T follicular helper cell (primary cell): ENCODE measurements around the gene POU6F2.

Experiments
- DNase-seq: peaks from one replicate; pipeline ENCODE4 v3.0.0-alpha.2; 2020; ENCODE audit warnings: low read depth

POU6F2 gene

DNA sequence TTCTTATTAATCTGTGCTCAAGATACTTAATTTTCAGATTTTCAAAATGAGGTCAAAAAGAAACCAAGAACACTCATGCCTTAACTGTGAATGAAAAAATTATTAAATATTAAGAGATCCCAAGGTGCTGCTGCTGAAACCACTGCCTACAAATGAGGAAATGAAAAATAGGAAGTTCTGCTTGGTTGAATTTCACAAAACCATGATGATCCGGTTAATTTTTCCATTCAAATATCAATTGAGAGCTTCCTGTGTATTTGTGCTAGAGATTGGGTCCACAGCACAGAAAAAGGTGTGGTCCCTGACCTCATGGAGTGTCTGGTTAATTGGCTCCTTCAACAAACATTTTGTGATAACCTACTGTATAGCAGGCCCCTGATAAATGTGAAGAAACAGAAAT, 455.8 kb downstream of the POU6F2 start:
- DNase-seq = no peak

DNA sequence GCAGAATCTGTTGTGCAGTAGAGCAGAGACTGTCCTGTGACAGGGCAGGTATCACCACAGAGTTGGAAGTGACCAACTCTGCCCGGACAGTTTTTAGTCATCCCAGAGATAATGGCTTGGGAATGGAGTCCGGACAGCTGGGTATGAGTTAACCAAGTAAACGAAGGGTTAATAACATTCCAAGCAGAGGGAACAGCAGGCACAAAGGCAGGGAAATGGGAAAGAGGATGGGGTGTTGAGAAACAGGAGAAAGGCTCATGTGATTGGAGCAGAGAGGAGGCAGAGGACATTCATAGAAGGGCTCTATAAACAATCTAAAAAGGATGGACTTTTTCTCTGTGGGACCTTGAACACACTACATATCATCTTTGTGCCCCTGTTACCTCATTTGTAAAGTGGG, 456.3 kb downstream of the POU6F2 start:
- no peak for DNase-seq

DNA sequence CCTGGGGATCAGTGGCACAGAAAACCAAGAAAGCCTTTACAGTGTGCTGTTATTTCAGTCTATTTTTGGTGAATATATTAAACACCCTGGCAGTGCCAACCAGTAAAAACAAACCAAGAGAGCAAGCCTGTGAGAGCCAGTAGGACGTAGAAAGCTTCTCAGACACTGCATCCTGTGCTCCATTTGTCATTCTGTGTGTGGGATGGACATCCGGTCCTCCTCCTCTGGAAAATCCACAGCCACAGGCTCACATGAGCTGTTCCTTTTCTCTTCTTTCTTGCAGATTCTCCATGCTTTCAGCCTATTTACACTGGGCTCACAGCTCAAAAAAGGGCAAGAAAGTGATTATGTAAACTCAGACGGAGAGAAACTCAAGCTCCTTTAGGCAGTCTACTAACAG, 468.8 kb downstream of the POU6F2 start:
- DNase-seq = no peak

DNA sequence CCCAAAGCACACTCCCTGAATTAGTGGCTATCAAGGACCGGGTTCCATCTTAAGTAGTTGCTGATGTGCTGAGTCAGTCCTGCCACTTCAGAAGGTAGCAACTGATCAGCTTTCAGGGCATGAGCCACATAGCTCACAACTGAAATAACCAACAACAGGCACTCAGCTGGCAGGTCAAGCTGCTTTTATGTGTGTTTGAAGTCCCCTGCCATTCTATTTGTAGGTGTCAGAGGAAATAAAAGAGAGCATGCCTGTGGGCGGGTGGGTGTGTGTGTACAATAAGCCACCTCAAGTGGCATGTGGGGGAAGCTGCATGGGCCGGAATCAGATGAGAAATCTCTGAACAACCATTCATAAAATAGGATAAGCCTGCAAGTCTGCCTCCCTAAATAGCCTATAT, 474.2 kb downstream of the POU6F2 start:
- DNase-seq = no peak

DNA sequence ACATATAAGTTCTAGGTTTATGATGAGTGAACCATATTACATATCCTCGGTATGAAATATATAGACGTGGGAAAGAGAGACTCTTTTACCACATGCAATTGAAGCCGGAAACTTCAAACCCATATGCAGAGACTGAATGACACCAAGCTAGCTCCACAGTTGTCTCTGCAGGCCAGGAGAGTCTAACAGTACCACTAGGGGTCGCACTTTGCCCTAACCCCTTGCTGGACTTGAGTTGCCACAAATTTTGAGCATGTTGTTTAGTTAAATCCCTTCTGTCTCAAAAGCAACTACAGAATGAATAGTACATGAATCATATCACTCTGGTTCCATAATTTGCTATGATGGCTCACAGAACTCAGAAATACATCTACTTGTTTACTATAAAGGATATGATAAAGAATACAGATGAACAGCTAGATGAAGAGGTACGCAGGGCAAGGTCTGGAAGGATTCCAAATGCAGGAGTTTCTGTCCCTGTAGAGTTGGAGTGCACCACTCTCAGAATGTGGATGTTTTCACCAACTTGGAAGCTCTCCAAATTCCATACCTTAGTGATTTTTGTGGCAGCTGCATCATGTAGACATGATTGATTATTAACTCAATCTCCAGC, 476.1 kb downstream of the POU6F2 start:
- DNase-seq = peak; percentile 17

DNA sequence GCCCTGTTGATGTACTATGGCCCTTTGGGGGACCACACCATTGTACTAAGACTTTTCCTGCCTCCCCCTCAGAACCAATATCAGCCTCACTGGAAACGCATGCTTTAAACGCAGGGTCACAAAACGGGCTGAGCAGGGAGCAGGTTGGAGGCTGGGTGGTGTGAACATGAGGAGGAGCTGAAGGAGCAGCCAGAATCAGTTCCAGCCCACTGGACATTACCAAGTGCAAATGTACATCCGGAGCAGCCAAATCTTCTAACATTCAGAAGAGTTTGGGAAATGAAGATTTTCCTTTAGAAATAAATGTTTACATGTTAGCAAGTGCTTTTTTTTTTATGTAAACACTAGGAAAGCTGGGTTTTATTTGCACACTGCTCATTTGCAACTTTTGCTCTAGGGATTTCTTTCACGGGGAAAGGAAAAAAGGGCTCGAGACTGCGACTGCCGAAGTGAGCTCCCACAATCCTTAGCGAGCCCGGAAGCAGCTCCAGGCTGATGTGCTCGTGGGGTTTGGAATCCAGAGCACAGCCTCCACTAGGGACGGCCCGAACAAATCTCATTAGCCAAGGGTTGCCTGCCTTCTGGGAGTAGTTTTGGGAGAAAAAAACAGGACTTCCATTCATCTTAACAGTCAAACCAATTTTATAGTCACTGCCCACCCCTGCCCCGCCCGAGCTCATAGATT, 480.5 kb downstream of the POU6F2 start:
- DNase-seq = no peak

DNA sequence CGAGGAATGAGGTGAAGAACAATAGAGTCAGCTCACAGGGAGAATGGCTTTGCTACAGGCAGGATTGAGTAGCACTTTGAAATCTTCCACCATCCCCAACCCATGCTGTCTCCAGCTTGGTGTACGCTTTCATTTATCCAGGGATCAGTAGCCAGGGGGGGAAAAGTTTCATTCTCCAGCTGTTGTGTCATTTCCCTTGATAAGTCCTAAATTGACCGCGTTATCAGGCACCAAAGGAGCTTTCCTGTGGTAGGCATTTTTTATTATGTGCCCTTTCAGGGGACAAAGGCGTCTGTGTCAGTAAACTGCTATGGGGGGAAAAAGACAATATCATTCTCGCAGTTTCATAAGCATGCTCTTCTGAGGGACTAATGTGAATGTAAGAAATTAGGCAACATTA, 481.9 kb downstream of the POU6F2 start:
- no peak for DNase-seq

DNA sequence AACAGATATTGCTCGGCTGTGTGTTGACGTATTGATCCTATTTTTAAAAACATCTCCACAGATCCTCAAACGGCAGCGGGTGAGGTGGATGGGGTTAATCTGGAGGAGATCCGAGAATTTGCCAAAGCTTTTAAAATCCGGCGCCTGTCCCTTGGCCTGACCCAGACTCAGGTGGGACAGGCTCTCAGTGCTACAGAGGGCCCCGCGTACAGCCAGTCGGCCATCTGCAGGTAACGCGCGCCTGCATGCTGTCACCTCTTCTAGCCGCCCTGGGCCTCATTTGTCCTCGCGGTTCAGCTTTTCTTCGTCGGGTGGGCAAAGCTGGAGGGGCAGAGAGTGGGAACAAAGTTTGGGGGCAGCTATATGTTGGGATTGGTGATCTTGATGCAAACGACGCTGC, 482.8 kb downstream of the POU6F2 start:
- DNase-seq = no peak

DNA sequence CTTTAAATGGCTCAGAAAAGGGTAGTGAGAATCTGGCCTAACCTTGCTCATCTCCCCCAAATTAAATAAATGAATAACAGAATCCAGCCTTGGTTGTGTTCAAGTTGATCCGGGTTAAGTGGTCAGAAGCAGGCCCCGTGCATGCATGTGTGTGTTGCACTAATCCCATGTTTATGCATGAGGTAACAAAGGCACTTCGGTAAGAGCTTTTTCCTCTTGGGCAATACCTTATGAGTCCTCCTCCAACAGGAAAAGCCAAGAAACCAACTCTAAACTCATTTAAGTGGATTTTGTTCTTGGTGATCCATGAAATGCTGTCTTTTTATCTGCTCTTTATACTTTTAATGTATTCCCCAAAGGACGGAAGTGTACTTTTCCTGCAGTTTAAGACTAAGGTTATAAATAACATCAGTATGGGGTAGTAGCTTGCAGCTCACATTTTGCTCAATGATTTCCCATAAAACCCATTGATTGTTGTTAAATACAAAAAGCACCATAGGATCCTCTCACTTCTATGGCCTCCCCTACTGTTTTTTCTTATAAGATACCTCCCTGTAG, 483.6 kb downstream of the POU6F2 start:
- no peak for DNase-seq

DNA sequence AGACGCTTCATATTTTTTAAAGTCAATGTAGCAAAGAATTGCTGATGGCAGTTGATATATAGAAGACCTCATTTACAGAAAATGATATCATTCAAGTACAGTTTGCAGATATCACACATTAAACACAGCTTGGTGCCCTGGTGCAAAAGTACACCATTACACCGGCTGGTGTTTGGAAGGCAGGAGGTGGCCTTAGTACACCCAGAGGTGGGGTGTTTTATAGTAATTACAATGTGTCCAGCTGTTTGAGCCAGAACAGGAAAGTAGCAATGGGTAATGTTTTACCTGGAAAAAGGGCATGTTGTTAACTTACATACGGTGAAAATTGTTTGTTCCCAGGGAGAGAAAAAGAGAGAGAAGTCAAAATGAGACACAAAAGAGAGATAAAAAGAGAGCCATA, 485.5 kb downstream of the POU6F2 start:
- no peak for DNase-seq

DNA sequence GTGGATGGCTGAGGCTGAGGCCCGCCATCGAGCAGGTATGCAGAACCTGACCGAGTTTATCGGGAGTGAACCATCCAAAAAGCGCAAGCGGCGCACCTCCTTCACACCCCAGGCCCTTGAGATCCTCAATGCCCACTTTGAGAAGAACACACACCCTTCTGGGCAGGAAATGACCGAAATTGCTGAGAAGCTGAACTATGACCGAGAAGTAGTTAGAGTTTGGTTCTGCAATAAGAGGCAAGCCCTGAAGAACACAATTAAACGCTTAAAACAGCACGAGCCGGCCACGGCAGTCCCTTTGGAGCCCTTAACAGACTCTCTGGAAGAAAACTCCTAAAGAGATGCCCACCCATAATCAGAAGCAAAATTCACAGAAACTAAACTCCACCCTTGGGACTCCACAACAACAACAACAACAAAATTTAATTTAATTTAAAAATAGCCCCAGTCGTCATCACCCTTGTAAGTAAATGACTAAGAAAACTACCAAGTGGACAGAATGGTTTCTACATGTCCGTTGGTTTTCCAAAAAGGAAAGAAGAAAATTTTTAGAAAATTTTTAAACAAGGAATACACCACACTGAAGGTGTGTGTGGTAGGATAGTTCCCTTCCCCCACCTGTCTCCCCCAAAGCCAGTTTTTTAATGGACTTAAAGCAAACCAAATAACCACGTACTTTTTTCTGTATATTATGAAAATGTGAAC, 486.8 kb downstream of the POU6F2 start:
- DNase-seq = no peak

DNA sequence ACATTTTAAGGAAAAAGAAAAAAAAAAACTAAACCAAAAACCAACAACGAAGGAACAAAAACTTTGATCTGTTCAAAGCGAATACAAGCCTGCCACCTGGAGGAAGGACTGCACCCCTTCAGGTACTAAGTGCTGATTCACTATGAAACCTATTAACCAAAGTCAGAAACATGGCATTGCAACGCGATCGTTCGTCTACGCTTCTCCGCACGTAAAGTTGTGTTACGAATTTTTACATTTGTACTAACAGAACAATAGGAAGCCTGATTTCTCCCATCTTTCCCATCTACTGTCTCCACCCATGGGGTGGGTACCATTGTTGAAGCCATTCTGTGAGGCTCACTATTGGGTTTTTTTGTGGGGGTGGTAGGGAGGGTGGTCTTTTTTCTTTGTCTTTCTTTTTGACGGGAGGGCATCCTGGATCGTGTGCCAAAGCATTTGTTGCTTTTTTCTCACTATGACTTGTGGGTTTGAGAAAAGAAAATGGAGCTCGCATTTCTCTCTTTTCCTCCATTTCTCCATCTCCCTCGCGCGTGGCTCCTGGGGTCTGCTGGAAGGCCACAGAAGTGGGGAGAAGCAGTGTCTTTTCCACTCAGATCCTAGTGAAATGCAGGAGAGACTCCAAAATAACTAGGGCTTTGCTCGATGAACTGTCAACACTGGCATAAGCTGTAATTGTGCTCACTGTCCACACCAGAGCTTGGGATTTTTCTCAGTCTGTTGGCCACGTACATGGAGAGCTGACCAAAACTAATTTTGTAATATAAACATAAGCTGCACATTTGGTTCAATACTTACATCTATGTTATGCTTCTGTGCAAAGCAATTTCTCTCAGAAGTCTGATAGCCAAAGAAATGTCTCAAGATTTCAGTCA, 487.6 kb downstream of the POU6F2 start:
- peak; percentile 7 for DNase-seq

DNA sequence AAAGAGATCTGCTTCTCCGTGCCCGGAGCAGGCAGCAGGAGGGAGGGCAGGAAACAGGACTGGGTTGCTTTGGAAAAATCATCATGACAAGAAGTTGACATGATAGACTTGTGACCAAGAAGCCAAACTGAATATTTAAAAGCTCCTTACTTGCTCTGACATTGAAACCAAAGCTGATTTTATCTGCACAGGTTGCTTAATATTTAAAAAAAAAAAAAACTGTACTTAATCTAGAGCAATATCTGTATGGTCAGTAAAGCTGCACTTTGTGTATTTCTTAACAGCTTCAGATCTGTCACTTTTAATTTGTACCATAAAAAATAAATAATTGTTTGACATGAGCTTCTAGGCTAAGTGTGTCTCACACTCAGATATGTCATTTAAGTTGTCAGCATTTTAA, 490.6 kb downstream of the POU6F2 start:
- no peak for DNase-seq

DNA sequence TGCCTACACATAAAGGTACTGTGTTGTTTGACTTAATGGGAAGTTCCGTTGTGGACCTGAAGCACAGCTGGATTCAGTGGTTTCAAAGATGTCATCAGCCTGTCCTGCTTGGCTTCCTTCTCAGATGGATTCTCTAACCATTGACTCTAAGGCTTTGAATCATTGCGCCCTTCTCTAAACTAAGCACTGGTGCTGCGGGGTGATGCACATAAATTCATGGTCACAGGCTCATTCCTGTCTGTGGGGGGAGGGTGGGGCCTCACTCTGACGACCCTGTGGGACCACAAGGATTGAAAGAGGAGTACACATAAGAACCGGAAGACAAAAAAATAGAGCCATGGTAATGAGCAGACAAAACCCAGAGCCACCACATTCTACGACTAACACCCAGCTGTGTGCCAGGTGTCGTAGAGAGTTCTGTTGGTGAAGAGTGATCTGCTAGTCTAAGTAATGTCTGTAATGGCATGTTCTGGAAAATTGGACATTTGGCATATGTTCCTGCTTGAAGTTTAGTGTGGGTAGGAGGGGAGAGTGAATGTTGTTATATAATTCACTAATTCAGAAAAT, 491.2 kb downstream of the POU6F2 start:
- DNase-seq = no peak

DNA sequence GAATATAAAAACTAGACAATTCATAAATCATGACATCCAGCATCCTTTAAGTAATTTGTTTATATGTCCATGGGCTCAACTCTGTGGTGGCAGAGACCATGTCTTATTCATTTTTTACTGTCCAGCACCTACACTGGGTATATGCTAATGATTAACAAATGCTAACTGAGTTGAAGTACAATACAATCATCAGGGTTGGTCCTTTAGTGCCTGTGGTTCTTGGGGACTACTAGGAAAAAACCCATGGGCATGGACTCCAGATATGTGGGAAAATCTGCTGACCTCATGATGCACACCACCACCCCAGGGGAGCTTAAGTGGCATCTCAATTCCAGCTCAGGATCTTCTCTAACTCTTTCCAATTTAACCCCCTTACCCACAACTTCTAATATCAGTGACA, 503.2 kb downstream of the POU6F2 start:
- DNase-seq = no peak

DNA sequence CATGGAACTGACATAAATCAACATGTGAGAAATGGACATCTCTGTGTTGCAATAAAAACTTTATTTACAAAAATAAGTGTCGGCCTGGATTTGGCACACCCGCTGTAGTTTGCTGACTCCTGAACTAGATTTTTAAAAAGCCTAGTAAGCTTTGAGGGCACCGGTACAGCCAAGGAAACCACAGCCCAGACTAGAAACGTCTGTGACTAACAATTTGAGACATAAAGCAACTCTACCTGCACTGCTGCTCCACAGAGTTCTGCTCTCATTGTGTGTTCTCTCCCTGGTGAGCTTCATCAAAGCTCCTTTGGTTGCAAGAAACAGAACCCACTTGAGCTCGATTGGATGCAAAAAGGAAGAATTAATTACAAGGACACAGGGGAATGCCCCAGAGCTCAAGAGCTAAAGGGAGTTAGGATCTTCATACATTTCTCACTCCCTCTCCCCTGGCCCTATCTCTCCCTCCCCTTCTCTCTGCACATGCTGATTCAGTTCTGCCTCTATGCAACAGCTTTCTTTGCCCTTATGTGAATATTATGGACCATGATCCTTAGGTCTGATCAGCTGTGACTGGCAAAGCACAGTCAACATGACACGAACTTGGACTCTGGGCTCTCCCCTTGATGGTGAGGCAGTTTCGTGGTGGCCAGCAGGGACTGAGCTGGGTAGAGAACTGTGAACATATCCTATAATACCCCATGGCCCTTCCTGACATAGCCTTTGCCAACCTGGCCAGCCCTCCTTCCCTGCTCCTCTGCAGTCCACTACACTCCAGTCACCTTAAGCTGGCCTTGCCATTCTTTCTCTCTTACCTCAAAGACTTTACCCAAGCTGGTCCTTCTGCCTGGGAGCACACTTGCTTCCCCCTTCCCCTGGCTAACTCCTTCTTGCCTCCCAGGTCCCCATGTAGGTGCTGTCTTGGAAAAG, 511.0 kb downstream of the POU6F2 start:
- DNase-seq = no peak

DNA sequence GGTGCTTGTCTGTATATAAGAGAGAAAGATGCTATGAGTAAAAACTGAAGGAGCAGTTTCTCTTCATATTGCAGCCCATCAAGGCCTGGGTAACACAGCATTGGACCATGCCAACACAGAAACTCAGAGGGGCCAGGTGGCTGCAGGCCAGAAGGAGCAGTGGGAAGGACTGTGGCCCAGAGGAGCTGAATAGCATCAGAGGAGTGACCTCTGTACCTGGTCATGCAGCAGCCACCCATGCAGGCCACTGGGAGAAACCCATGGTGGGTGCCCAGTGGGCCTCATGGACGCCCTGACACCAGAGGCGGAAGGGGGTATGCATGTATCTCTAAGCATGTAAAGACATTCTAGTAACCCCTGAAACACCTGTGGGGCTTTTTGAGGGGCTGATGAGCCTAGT, 512.6 kb downstream of the POU6F2 start:
- DNase-seq = no peak

DNA sequence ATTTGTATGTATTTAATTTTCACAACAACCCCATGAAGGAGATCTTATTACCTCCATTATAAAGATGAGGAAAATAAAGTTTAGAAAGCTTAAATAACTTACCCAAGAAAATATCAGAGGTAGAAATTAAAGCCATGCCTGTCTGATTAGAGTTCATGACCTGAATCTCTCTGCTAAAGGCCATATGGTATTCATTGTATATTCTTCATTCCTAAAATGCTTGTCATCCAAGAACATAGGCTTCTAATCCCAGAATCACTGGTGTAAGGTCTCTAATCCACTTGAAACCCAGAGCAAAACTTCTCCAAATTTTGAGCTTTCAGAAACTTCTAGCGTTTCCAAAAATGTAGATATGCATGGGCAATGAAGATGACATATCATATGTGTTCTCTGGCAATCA, 516.2 kb downstream of the POU6F2 start:
- no peak for DNase-seq

DNA sequence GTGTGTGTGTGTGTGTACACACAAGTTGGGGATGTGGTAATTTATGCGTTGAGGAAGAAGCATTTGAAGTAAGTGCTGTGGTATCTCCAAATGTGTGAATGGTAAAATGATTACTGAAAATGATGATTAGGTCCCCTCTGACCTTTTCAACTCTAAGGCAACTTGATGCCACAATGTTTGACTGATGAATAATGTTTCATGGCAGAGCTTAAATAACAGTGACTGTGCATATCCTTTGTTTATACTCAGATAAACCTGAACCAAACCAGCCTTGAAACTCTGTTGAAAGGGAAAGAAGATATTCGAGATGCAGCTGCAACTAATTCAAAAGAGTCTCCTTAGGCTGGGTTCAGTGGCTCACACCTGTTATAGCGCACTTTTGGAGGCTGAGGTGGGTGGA, 523.6 kb downstream of the POU6F2 start:
- no peak for DNase-seq

DNA sequence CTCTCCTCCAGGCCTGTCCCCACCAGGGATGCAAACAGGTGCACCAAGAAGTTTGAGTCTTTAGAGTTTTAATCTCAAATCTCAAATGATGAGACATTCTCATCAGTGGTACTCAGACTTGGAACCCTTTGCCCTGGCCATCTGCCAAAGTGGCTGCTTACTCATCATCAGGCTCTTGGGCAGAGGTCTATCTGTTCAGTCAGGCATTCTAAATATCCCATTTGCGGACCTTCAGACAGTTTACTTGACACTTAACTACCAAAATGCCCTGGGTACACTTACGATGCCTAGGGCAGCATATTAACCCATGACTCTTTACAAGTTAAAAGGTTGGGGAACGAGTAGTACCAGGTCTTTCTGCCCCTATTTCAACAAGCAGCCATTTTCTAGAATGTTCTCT, 527.3 kb downstream of the POU6F2 start:
- no peak for DNase-seq
